Measurements from ENCODE around the gene ELOVL3.

DNA sequence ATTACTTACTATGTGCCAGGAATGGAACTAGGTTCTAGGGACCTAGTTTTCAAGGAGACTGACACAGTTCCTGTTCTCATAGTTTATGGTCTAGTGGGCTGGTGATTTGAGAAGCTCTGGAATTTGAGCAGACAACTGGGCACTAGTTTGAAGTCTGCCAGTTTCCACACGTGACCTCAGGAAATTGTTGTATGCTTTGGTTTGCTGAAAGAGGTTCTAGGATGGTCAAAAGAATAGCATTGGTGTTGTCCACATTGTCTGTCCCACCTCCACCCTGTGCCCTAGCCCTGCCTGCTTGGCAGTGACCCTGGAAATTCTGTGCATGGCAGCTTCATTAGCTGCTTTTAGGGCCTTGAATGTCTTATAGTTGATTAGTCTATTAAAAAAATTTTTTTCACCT, 48.0 kb downstream of the ELOVL3 start:
- TF ChIP-seq, protein P1, sequence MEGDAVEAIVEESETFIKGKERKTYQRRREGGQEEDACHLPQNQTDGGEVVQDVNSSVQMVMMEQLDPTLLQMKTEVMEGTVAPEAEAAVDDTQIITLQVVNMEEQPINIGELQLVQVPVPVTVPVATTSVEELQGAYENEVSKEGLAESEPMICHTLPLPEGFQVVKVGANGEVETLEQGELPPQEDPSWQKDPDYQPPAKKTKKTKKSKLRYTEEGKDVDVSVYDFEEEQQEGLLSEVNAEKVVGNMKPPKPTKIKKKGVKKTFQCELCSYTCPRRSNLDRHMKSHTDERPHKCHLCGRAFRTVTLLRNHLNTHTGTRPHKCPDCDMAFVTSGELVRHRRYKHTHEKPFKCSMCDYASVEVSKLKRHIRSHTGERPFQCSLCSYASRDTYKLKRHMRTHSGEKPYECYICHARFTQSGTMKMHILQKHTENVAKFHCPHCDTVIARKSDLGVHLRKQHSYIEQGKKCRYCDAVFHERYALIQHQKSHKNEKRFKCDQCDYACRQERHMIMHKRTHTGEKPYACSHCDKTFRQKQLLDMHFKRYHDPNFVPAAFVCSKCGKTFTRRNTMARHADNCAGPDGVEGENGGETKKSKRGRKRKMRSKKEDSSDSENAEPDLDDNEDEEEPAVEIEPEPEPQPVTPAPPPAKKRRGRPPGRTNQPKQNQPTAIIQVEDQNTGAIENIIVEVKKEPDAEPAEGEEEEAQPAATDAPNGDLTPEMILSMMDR (IDR thresholded peaks at IDR 0.05; ENCODE audit: insufficient read depth, low read depth, low read length) = no peak
- TF ChIP-seq EZH2 (IDR thresholded peaks at IDR 0.05; ENCODE audit: insufficient read depth, low read length) = no peak

Data from astrocyte (in vitro differentiated cells and primary cell).